ENCODE data around the gene ANKS1A. TPM values are rescaled to one million over a fixed set of nuclear protein-coding genes. Genes with fewer than 3 reads are reported as not detected.
"Not testable (repeated sequence)": the region's sequence is repeated elsewhere in the genome, so short reads cannot be mapped to it uniquely, and the experiment has no call there.

The ANKS1A gene
- polyA plus RNA-seq, 1 of the 3 experiments (the other 2 are of a cell fraction): 7.6 TPM

DNA sequence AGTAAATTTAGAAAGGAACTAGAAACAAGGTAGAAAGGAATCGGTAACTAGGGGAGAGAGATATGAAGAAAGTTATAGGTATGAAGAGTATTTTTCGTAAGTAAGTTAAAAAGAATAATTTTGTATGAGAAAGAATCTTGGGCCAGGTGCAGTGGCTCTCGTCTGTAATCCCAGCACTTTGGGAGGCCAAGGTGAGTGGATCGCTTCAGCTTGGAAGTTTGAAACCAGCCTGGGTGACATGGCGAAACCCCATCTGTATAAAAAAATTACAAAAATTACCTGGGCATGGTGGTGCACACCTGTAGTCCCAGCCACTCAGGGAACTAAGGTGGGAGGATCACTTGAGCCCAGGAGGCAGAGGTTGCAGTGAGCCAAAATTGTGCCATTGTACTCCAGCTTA, 210.1 kb downstream of the ANKS1A start (continued):
- TF ChIP-seq, protein P1, sequence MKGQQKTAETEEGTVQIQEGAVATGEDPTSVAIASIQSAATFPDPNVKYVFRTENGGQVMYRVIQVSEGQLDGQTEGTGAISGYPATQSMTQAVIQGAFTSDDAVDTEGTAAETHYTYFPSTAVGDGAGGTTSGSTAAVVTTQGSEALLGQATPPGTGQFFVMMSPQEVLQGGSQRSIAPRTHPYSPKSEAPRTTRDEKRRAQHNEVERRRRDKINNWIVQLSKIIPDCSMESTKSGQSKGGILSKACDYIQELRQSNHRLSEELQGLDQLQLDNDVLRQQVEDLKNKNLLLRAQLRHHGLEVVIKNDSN (IDR thresholded peaks at IDR 0.05; ENCODE audit: borderline replicate concordance, low read depth): no peak
- TF ChIP-seq, protein P2, sequence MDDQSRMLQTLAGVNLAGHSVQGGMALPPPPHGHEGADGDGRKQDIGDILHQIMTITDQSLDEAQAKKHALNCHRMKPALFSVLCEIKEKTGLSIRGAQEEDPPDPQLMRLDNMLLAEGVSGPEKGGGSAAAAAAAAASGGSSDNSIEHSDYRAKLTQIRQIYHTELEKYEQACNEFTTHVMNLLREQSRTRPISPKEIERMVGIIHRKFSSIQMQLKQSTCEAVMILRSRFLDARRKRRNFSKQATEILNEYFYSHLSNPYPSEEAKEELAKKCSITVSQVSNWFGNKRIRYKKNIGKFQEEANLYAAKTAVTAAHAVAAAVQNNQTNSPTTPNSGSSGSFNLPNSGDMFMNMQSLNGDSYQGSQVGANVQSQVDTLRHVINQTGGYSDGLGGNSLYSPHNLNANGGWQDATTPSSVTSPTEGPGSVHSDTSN (IDR thresholded peaks at IDR 0.05): no peak
- TF ChIP-seq, protein P3, sequence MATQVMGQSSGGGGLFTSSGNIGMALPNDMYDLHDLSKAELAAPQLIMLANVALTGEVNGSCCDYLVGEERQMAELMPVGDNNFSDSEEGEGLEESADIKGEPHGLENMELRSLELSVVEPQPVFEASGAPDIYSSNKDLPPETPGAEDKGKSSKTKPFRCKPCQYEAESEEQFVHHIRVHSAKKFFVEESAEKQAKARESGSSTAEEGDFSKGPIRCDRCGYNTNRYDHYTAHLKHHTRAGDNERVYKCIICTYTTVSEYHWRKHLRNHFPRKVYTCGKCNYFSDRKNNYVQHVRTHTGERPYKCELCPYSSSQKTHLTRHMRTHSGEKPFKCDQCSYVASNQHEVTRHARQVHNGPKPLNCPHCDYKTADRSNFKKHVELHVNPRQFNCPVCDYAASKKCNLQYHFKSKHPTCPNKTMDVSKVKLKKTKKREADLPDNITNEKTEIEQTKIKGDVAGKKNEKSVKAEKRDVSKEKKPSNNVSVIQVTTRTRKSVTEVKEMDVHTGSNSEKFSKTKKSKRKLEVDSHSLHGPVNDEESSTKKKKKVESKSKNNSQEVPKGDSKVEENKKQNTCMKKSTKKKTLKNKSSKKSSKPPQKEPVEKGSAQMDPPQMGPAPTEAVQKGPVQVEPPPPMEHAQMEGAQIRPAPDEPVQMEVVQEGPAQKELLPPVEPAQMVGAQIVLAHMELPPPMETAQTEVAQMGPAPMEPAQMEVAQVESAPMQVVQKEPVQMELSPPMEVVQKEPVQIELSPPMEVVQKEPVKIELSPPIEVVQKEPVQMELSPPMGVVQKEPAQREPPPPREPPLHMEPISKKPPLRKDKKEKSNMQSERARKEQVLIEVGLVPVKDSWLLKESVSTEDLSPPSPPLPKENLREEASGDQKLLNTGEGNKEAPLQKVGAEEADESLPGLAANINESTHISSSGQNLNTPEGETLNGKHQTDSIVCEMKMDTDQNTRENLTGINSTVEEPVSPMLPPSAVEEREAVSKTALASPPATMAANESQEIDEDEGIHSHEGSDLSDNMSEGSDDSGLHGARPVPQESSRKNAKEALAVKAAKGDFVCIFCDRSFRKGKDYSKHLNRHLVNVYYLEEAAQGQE (IDR thresholded peaks at IDR 0.05; ENCODE audit: low read depth, low read length): no peak

DNA sequence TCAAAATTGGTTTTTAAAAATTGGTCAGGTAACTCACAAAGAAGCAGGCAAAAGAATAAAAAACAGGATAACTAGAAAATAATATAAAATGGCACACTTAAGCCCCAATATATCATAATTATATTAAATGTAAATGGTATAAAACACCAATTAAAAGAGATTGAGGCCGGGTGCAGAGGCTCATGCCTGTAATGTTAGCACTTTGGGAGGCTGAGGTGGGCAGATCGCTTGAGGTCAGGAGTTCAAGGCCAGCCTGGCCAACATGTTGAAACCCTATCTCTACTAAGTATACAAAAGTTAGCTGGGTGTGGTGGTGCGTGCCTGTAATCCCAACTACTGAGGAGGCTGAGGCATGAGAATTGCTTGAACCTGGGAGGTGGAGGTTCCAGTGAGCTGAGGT, 216.0 kb downstream of the ANKS1A start:
- H3K27ac ChIP-seq (ENCODE audit: low read depth in 2 of 2, low read length in 1 of 2): no peak overlapping the region
- H3K36me3 ChIP-seq (replicated peaks in 1 of 2; ENCODE audit: control insufficient read depth in 1 of 2, insufficient read depth in 2 of 2, low read length in 1 of 2): no peaks in the 10 kb centered on the region
- H3K9me2 ChIP-seq: no peaks in the 10 kb centered on the region
- H3K4me1 ChIP-seq (ENCODE audit: control insufficient read depth in 1 of 2, insufficient read depth in 2 of 2, low read depth in 1 of 2, low read length in 1 of 2): no peaks in the 10 kb centered on the region
- no peak overlapping the region for H3K4me3 ChIP-seq (ENCODE audit: low read depth in 2 of 2, low read length in 1 of 2)
- no peak overlapping the region for H3K9ac ChIP-seq
- no peaks in the 10 kb centered on the region for H3F3A ChIP-seq (replicated peaks; ENCODE audit: insufficient read depth)
- no peaks in the 10 kb centered on the region for H3K79me2 ChIP-seq (ENCODE audit: insufficient read depth)
- no peaks in the 10 kb centered on the region for H3K27me3 ChIP-seq (ENCODE audit: insufficient read depth)
- H3K4me2 ChIP-seq: no peak overlapping the region
- H3K9me3 ChIP-seq: 0 out of 2 replicates have a peak, but pooled peaks cover 6% of the 10 kb centered on the region
- POLR2A ChIA-PET: no interaction called here
- no peak for DNase-seq
- TF ChIP-seq JUND (IDR thresholded peaks at IDR 0.05) (no peak), FOXJ3 (CRISPR knock-in tag; IDR thresholded peaks at IDR 0.05) (no peak)
- TF ChIP-seq, protein P4, sequence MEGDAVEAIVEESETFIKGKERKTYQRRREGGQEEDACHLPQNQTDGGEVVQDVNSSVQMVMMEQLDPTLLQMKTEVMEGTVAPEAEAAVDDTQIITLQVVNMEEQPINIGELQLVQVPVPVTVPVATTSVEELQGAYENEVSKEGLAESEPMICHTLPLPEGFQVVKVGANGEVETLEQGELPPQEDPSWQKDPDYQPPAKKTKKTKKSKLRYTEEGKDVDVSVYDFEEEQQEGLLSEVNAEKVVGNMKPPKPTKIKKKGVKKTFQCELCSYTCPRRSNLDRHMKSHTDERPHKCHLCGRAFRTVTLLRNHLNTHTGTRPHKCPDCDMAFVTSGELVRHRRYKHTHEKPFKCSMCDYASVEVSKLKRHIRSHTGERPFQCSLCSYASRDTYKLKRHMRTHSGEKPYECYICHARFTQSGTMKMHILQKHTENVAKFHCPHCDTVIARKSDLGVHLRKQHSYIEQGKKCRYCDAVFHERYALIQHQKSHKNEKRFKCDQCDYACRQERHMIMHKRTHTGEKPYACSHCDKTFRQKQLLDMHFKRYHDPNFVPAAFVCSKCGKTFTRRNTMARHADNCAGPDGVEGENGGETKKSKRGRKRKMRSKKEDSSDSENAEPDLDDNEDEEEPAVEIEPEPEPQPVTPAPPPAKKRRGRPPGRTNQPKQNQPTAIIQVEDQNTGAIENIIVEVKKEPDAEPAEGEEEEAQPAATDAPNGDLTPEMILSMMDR (IDR thresholded peaks at IDR 0.05): no peak
- CTCF ChIA-PET: interaction anchor here (1.1 kb wide), 1 partner anchor 35 kb away, joined by 3 read pairs; no protein-coding TSS in a partner anchor
- WGBS (ENCODE audit: low lambda C conversion rate): 72% methylated on average over 3 of the region's 3 CpGs
- H4K20me1 ChIP-seq (ENCODE audit: insufficient read depth): no peaks in the 10 kb centered on the region
- no peak overlapping the region for H2AFZ ChIP-seq (ENCODE audit: low read depth)

DNA sequence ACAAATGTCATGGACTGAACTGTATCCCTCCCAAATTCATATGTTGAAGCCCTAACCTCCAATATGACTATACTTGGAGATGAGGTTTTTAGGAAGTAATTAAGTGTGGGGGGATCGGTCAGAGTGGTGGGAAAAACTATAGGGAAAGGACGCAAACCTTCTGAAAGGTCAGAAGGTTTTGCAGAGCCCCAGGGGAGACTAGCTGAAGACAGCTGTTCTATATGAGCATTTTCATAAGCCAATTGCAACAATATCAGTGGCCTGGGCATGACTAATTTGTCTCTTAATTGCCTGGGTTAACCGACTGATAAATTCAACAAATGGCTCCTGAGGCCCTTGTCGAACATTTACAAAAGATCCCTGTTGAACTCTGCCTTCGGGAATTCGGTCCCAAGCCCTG, 217.0 kb downstream of the ANKS1A start:
- H3K36me3 ChIP-seq (replicated peaks in 1 of 2; ENCODE audit: control insufficient read depth in 1 of 2, insufficient read depth in 2 of 2, low read length in 1 of 2); H3K79me2 ChIP-seq (ENCODE audit: insufficient read depth); H3K27me3 ChIP-seq (ENCODE audit: insufficient read depth); POLR2A ChIA-PET; H3K4me2 ChIP-seq; H3K4me3 ChIP-seq (ENCODE audit: low read depth in 2 of 2, low read length in 1 of 2); H3K9me3 ChIP-seq; H3K9me2 ChIP-seq; H3K4me1 ChIP-seq (ENCODE audit: control insufficient read depth in 1 of 2, insufficient read depth in 2 of 2, low read depth in 1 of 2, low read length in 1 of 2); H3K9ac ChIP-seq; H3F3A ChIP-seq (replicated peaks; ENCODE audit: insufficient read depth); DNase-seq; H4K20me1 ChIP-seq (ENCODE audit: insufficient read depth); H2AFZ ChIP-seq (ENCODE audit: low read depth); H3K27ac ChIP-seq (ENCODE audit: low read depth in 2 of 2, low read length in 1 of 2): not testable (repeated sequence)
- CTCF ChIA-PET: interaction anchor here (1.1 to 1.6 kb wide), 2 partner anchors 34 to 122 kb away, joined by 3 to 4 read pairs; no protein-coding TSS in a partner anchor
- 49% methylated on average over 6 of the region's 6 CpGs for WGBS (ENCODE audit: low lambda C conversion rate)

DNA sequence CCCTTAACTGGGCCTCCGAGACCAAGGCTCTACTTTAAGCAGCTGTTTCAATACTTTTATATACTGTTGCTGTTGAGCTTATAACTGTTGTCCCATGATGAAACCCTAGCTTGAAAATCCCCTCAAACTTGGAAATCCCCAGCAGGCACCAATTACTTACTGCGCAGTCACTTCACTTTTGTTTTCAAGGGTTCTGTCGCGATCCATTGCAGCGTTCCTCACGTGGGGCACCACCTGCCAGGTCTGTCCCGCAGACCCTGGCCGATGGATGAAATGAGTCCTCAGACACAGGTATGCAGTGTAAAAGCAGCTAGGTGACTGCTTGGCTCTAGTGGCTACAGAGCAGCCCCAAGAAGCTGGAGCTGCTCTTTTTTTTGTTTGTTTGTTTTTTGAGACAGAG, 218.2 kb downstream of the ANKS1A start:
- H3K9me2 ChIP-seq; H2AFZ ChIP-seq (ENCODE audit: low read depth); H3K27ac ChIP-seq (ENCODE audit: low read depth in 2 of 2, low read length in 1 of 2); H3K79me2 ChIP-seq (ENCODE audit: insufficient read depth); DNase-seq; POLR2A ChIA-PET; H3K4me3 ChIP-seq (ENCODE audit: low read depth in 2 of 2, low read length in 1 of 2); H4K20me1 ChIP-seq (ENCODE audit: insufficient read depth); H3K9ac ChIP-seq; H3F3A ChIP-seq (replicated peaks; ENCODE audit: insufficient read depth); H3K9me3 ChIP-seq; H3K4me1 ChIP-seq (ENCODE audit: control insufficient read depth in 1 of 2, insufficient read depth in 2 of 2, low read depth in 1 of 2, low read length in 1 of 2); H3K4me2 ChIP-seq; H3K27me3 ChIP-seq (ENCODE audit: insufficient read depth); H3K36me3 ChIP-seq (replicated peaks in 1 of 2; ENCODE audit: control insufficient read depth in 1 of 2, insufficient read depth in 2 of 2, low read length in 1 of 2): not testable (repeated sequence)
- CTCF ChIA-PET: interaction anchor here (1.0 to 1.6 kb wide), 2 partner anchors 33 to 123 kb away, joined by 3 to 4 read pairs; no protein-coding TSS in a partner anchor
- WGBS (ENCODE audit: low lambda C conversion rate): 74% methylated on average over 8 of the region's 8 CpGs

DNA sequence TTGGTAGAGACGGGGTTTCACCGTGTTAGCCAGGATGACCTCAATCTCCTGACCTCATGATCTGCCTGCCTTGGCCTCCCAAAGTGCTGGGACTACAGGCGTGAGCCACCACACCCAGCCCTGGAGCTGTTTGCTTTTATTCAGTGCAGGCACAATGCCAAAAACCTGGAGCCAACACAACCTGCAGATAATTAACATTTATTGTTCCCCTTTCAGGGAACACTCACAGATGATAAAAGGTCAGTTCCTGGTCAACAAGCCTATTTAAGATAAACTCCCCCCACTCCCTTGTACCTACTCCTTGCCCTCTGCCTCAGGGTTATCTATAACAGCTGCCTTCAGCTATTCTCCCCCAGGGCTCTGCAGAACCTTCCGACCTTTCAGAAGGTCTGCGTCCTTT, 218.7 kb downstream of the ANKS1A start:
- 58% methylated on average over 5 of the region's 5 CpGs for WGBS (ENCODE audit: low lambda C conversion rate)
- H3K36me3 ChIP-seq (replicated peaks in 1 of 2; ENCODE audit: control insufficient read depth in 1 of 2, insufficient read depth in 2 of 2, low read length in 1 of 2); H2AFZ ChIP-seq (ENCODE audit: low read depth); H3K9ac ChIP-seq; H3K9me3 ChIP-seq; CTCF ChIA-PET; H3K4me2 ChIP-seq; H3K79me2 ChIP-seq (ENCODE audit: insufficient read depth); POLR2A ChIA-PET; H3K27ac ChIP-seq (ENCODE audit: low read depth in 2 of 2, low read length in 1 of 2); DNase-seq; H3K4me3 ChIP-seq (ENCODE audit: low read depth in 2 of 2, low read length in 1 of 2); H3K27me3 ChIP-seq (ENCODE audit: insufficient read depth); H4K20me1 ChIP-seq (ENCODE audit: insufficient read depth); H3K4me1 ChIP-seq (ENCODE audit: control insufficient read depth in 1 of 2, insufficient read depth in 2 of 2, low read depth in 1 of 2, low read length in 1 of 2); H3K9me2 ChIP-seq; H3F3A ChIP-seq (replicated peaks; ENCODE audit: insufficient read depth): not testable (repeated sequence)
